Activated naive CD8-positive, alpha-beta T cell treated with anti-CD3 and anti-CD28 coated beads, Interleukin-2, amount 10 ng/mL, durations not matched to agents 7 days and 5 days (primary cell): ENCODE data around the gene DNM3. TPM values are rescaled to one million over a fixed set of nuclear protein-coding genes. Genes with fewer than 3 reads are reported as not detected.

Source experiments
- ATAC-seq: fragments of 150-1000 bp; cut with Tn5 transposase; one replicate; pipeline ENCODE4 v1.10.0; 2021; ENCODE audit warnings: low read depth, moderate library complexity
- POLR2A ChIA-PET: fragments of 350-600 bp; sonication (Branson Sonifier 250); formaldehyde crosslinking; loops from one replicate; lab custom pipeline; 2021; ENCODE audit warnings: antibody characterized with exemption; lab: Charles Lee
- DNase-seq: peaks from one replicate; pipeline ENCODE4 v3.0.0; 2021
- H3K27ac Mint-ChIP-seq: one replicate; pipeline ENCODE4 v1.8.0; 2022; ENCODE audit warnings: mild to moderate bottlenecking, mixed read lengths
- H3K27me3 Mint-ChIP-seq: one replicate; pipeline ENCODE4 v1.8.0; 2022; ENCODE audit warnings: mild to moderate bottlenecking, moderate library complexity, mixed read lengths
- H3K36me3 Mint-ChIP-seq: one replicate; pipeline ENCODE4 v1.8.0; 2021; ENCODE audit warnings: mild to moderate bottlenecking, mixed read lengths
- H3K4me1 Mint-ChIP-seq: one replicate; pipeline ENCODE4 v1.8.0; 2021; ENCODE audit warnings: mixed read lengths
- H3K4me3 Mint-ChIP-seq: one replicate; pipeline ENCODE4 v1.8.0; 2022; ENCODE audit warnings: mild to moderate bottlenecking, moderate library complexity, mixed read lengths
- H3K9me3 Mint-ChIP-seq: one replicate; pipeline ENCODE4 v1.8.0; 2021; ENCODE audit warnings: mixed read lengths
- total RNA-seq, 2 experiments: library from RNA; stranded (reverse); gene quantifications; one replicate each; pipeline ENCODE4 v1.2.3, GENCODE V29; 2021

DNM3 gene
- total RNA-seq, 2 experiments from 2014 or later: 2.0 to 2.4 TPM

DNA sequence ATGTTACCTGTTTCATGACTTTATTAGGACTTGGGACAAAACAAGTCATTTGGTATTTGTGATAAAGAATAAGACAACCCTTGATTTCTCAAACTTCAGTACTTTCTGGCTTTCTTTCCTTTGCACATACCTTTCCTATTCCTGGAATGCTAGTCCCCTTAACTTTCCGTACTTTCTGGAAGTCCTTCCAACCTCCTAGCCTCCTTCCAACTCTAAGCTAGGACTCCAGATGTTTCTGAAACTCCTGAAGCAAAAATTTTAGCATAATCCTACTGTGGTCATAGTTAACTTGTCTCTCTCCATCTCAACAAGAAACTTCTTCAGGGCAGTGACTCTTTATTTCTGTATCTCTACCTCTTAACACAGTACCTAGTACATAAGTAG lies 559.4 kb downstream of the DNM3 start:
- Mint-ChIP-seq H3K27ac (no peak overlapping the region), H3K4me1 (peaks cover 41% of the 10 kb centered on the region), H3K27me3 (no peaks in the 10 kb centered on the region), H3K36me3 (peaks cover 1% of the 10 kb centered on the region), H3K4me3 (no peak overlapping the region), H3K9me3 (no peaks in the 10 kb centered on the region)
- DNase-seq (no peak), ATAC-seq (no peak)
- POLR2A ChIA-PET: interaction anchor here (0.8 kb wide), 1 partner anchor 42 kb away, joined by 3 read pairs; no protein-coding TSS in a partner anchor

DNA sequence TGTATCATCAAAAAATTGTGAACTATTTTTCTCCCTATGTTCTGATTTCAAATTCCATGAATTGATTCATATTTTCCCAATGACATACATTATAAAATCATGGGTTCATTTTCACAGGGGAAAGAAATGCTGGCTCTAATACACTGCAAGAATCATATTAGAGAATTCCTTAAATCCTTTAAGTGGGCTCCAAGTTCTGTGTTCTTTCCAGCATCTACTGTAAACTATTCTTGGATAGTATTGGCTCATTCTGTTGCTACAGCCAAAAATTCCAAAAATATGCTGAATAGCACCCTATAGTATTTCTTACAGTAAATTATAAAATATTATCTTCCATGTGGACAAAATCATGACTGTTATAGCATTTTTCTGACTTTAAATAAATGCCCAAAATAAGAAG lies 560.2 kb downstream of the DNM3 start:
- Mint-ChIP-seq H3K4me1 (peaks cover 41% of the 10 kb centered on the region), H3K9me3 (no peaks in the 10 kb centered on the region), H3K36me3 (peaks cover 1% of the 10 kb centered on the region), H3K27ac (no peak overlapping the region), H3K27me3 (no peaks in the 10 kb centered on the region), H3K4me3 (no peak overlapping the region)
- ATAC-seq (no peak), DNase-seq (no peak)
- POLR2A ChIA-PET: no interaction called here

DNA sequence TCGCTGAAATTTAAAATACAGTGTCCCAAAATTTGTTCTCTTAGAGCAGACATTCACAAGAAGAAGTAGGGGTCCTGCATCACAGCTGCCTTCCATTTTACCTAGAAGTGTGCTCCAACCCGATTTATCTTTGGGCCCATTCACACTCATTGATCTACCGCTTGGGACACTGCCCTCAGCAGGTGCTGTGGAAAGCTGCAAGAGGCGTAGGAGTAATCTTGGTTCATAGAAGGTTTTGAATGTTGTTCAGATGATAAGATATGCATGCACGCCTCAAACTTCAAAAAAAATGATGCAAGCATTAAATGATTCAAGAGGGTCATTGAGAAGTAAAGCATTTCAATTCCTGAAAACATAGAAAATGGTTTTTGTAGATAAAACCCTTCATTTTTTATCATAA lies 560.6 kb downstream of the DNM3 start:
- H3K27ac Mint-ChIP-seq: no peak overlapping the region
- DNase-seq (no peak), ATAC-seq (no peak)
- POLR2A ChIA-PET: no interaction called here
- no peaks in the 10 kb centered on the region for H3K27me3 Mint-ChIP-seq
- H3K9me3 Mint-ChIP-seq: no peaks in the 10 kb centered on the region
- H3K36me3 Mint-ChIP-seq: peaks cover 1% of the 10 kb centered on the region
- H3K4me3 Mint-ChIP-seq: no peak overlapping the region
- peaks cover 41% of the 10 kb centered on the region for H3K4me1 Mint-ChIP-seq

DNA sequence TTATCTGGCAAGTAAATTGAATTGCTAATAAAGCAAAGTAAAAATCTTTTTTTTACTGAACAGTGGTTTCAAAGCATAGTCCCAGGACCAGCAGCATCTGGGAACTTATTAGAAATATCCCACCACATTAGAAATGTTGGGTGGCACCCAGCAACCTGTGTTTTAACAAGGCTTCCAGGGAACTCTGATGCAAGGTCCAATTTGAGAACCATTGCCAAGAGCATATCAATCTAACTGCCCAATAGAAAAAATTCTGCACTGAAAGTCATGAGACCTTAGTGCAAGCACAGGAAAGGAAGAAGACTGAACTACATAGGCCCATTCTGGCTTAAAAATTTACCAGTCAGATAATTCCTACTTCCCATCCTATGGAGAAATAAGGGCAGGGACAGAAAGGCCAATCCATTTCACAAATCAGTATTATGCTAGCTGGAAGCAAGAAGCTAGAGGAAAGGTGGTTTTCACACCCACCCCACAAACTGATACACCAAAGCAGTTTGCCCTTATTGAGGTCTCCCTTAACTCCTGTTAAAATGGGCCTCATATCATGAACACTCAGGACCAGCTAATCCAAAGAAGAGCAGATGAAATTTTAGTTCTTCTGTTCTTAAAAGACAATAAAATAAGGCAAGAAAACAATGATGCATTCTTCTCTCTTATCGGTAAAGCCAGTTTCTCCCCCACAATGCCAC lies 561.7 kb downstream of the DNM3 start:
- POLR2A ChIA-PET: no interaction called here
- H3K27ac Mint-ChIP-seq: no peak overlapping the region

DNA sequence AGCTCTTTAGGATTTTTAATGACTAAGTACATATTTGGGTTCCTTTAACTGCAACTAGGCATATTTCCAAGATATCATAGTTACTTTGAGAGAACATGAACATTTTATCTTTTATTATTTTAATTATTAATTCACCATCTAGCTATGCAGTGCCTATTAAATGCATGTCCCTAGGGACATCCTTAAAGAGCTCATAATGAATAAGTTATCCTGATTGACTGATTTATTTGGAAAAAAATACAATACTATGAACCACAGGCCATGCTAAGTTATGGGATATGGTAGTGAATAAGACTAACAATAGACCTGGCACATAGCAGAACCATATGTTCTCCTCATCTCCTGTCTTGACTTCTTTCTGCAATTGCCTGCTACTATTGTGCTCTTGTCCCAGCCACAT lies 562.8 kb downstream of the DNM3 start:
- POLR2A ChIA-PET: no interaction called here
- Mint-ChIP-seq H3K9me3 (no peaks in the 10 kb centered on the region), H3K4me3 (no peak overlapping the region), H3K27ac (no peak overlapping the region), H3K4me1 (peaks cover 27% of the 10 kb centered on the region), H3K27me3 (no peaks in the 10 kb centered on the region), H3K36me3 (no peaks in the 10 kb centered on the region)
- no peak for ATAC-seq
- no peak for DNase-seq

More for the DNA sequence above, 561.7 kb downstream of the DNM3 start:
- ATAC-seq (no peak), DNase-seq (no peak)
- Mint-ChIP-seq H3K36me3 (no peaks in the 10 kb centered on the region), H3K4me1 (peaks cover 38% of the 10 kb centered on the region), H3K9me3 (no peaks in the 10 kb centered on the region), H3K4me3 (no peak overlapping the region), H3K27me3 (no peaks in the 10 kb centered on the region)

DNA sequence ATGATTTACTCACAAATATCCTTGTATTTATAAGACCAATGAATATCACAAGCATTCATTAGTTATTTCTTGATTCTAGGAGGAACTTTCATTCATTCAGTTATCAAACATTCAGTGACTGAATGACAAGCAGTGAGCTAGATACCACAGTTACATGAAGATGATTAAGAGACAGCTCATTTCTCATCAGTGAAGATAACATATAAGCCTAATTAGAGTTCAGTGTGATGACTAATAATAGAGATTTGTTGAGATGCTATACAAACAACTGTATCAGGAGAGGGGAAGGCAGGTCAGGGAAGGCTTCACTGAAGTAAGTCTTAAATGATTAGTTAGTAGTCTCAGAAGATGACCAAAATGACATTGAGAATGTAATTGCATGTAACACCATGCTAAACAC lies 564.6 kb downstream of the DNM3 start:
- Mint-ChIP-seq H3K4me3 (no peak overlapping the region), H3K27ac (no peak overlapping the region), H3K4me1 (peaks cover 9% of the 10 kb centered on the region), H3K27me3 (no peaks in the 10 kb centered on the region), H3K9me3 (no peaks in the 10 kb centered on the region), H3K36me3 (no peaks in the 10 kb centered on the region)
- DNase-seq (no peak), ATAC-seq (no peak)
- POLR2A ChIA-PET: no interaction called here

DNA sequence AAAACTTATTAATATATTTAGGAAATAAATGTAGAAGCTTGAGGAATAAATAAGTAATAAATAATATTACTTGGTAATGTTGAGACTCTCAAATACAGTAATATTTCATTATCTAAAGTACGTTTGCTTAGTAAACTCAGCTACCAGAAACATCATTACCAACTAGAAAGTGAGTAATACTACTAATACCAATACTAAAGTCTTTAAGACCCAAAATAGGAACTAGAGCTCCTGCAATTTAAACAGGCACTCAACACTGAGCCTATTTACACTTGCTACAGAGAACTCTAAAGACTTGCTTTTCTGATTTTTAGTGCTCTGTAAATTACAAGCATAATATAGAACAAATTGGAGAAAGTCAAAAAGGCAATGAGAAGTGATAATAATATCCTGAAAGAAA lies 565.7 kb downstream of the DNM3 start:
- H3K36me3 Mint-ChIP-seq: no peaks in the 10 kb centered on the region
- POLR2A ChIA-PET: no interaction called here

DNA sequence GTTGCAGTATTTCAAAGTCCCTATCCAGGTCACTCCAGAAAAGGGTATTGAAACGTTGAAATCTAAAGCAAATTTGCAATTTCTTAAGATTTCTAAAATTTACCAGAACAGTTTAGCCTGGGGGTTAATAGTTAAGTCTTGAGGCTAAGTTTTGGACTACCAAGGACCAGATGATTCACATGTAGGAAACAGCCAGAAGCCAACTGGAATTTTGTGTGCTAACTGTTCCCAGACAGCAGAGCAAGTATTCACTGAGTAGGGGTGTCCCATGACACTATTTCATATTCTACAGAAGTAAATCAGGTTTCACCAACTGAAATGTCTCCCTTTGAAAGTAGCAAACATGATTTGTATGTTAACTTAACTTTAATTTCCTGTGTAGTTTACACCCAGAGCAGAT lies 567.7 kb downstream of the DNM3 start:
- Mint-ChIP-seq H3K27ac (no peak overlapping the region), H3K27me3 (no peaks in the 10 kb centered on the region), H3K36me3 (peaks cover 6% of the 10 kb centered on the region), H3K9me3 (peaks cover 3% of the 10 kb centered on the region), H3K4me1 (no peaks in the 10 kb centered on the region), H3K4me3 (no peak overlapping the region)
- POLR2A ChIA-PET: no interaction called here
- DNase-seq (no peak), ATAC-seq (no peak)

More for the DNA sequence above, 565.7 kb downstream of the DNM3 start:
- H3K4me3 Mint-ChIP-seq: no peak overlapping the region
- H3K4me1 Mint-ChIP-seq: peaks cover 8% of the 10 kb centered on the region
- H3K27ac Mint-ChIP-seq: no peak overlapping the region
- no peak for ATAC-seq
- H3K27me3 Mint-ChIP-seq: no peaks in the 10 kb centered on the region
- H3K9me3 Mint-ChIP-seq: no peaks in the 10 kb centered on the region
- no peak for DNase-seq

DNA sequence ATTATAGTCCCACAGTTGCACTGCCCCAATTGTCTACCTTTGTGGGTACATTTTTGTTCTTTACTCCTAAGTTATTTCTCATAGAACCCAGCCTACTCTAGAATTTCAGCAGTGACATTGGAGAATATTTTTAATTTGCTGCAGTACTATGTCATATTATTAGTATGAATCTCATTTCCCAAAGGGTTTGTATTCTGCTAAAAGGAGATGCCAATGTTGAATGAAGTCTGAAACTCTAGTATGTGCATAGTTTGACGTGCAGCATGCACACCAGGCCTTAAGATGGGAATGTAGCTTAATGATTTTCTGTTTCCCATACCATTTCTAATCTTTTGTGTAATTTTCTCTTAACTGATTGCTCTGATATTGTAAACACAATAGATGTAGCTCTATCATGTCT lies 568.7 kb downstream of the DNM3 start:
- H3K27ac Mint-ChIP-seq: no peak overlapping the region
- peaks cover 6% of the 10 kb centered on the region for H3K36me3 Mint-ChIP-seq
- H3K4me3 Mint-ChIP-seq: no peak overlapping the region
- DNase-seq: no peak
- H3K9me3 Mint-ChIP-seq: peaks cover 3% of the 10 kb centered on the region
- no peaks in the 10 kb centered on the region for H3K4me1 Mint-ChIP-seq
- no peak for ATAC-seq
- H3K27me3 Mint-ChIP-seq: no peaks in the 10 kb centered on the region
- POLR2A ChIA-PET: no interaction called here

DNA sequence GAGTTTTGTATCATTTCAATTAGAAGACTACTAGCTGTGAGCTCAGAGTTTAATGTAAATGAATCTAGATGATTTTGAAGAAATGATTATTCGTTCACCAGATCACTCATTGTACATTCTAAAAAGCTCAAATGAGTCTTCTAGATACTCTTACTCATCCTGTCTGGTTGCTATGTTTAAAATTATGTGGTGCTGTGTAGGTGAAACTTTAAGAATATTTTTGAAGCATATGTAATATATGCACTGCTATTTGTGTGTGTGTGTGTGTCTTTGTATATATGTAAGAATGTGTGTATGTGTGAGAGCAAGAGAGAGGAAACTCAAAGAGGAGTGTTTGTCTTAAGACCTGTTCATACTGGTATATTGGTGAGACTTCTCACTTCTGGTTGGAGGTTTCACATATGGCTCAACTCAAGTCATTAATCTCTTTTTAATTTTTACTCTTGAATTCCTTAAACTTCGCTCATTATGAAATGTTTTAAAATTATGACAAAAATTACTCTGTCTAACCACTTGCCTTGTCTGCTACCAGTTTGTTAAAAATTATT lies 570.6 kb downstream of the DNM3 start:
- POLR2A ChIA-PET: no interaction called here
- H3K27me3 Mint-ChIP-seq: no peaks in the 10 kb centered on the region
- ATAC-seq: no peak
- H3K4me1 Mint-ChIP-seq: no peaks in the 10 kb centered on the region
- H3K36me3 Mint-ChIP-seq: peaks cover 6% of the 10 kb centered on the region
- no peak for DNase-seq
- H3K27ac Mint-ChIP-seq: no peak overlapping the region
- H3K9me3 Mint-ChIP-seq: peaks cover 3% of the 10 kb centered on the region
- H3K4me3 Mint-ChIP-seq: no peak overlapping the region

DNA sequence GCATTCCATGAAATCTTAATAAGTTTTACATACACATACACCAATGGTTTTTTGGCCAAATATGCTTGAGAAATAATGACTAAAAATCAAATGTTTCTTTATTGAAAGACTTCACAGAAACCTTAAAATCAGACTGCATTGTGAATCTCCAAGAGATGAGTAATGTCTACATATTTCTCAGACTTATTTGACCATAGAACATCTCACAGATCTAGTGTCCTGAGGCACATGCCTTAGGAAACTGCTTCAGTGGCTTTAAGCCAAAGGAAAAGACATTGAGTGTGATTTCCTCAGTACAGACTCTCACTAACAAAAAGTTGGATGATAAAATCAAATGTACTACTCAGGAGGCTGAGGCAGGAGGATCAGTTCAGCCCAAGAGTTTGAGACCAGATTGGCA lies 573.0 kb downstream of the DNM3 start:
- Mint-ChIP-seq H3K27me3 (no peaks in the 10 kb centered on the region), H3K36me3 (peaks cover 8% of the 10 kb centered on the region), H3K4me1 (no peaks in the 10 kb centered on the region), H3K4me3 (no peak overlapping the region), H3K27ac (no peak overlapping the region), H3K9me3 (peaks cover 3% of the 10 kb centered on the region)
- ATAC-seq: no peak
- DNase-seq: no peak
- POLR2A ChIA-PET: no interaction called here

DNA sequence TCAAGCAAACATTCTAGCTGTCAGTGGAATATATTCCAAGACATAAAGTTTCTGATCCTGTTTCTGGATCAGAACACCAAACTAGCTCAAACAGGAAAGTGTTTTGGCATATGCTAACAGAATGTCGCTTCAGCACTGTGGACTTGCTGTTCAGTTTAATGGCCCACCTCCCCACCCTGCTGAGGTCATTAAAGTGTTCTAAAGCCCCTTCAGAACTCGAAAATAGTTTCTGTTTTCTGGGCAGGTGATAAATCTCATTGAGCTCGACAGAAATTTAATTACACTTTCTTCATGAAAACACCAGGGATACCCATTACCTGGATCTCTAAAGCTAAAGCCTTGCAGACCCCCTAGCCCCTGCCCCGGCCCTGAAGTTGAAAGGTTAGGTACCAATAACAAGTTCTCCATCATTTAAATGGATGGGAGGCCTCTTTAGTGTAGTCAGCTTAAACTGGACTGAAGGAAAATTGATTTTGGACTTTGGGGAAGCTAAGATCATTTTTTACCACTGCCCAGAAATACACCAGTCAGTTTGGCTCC lies 575.3 kb downstream of the DNM3 start:
- Mint-ChIP-seq H3K9me3 (peaks cover 3% of the 10 kb centered on the region), H3K27me3 (no peaks in the 10 kb centered on the region), H3K36me3 (peaks cover 8% of the 10 kb centered on the region), H3K4me3 (no peak overlapping the region), H3K4me1 (no peaks in the 10 kb centered on the region), H3K27ac (no peak overlapping the region)
- POLR2A ChIA-PET: no interaction called here
- ATAC-seq (no peak), DNase-seq (no peak)

DNA sequence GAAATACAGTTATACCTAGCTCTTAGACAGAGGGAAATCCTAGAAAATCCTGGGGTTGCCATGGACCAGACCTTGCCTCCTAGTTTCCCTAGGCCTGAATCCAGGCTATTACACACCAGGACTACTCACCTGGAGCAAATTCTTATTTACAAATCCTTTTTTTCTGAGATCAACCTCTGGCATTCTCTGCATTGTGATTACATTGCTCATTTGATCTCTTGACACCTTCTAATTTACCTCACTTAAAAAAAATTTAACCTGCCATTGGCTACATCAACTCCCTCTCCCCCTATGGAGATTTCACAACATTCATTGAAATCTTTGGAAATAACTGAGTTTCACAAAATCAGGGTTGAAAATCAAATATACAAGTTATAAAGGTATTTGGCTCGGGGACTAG lies 576.3 kb downstream of the DNM3 start:
- DNase-seq (no peak), ATAC-seq (no peak)
- H3K4me1 Mint-ChIP-seq: no peaks in the 10 kb centered on the region
- peaks cover 6% of the 10 kb centered on the region for H3K36me3 Mint-ChIP-seq
- no peaks in the 10 kb centered on the region for H3K27me3 Mint-ChIP-seq
- H3K4me3 Mint-ChIP-seq: no peak overlapping the region
- POLR2A ChIA-PET: no interaction called here
- H3K27ac Mint-ChIP-seq: no peak overlapping the region
- H3K9me3 Mint-ChIP-seq: peaks cover 3% of the 10 kb centered on the region

DNA sequence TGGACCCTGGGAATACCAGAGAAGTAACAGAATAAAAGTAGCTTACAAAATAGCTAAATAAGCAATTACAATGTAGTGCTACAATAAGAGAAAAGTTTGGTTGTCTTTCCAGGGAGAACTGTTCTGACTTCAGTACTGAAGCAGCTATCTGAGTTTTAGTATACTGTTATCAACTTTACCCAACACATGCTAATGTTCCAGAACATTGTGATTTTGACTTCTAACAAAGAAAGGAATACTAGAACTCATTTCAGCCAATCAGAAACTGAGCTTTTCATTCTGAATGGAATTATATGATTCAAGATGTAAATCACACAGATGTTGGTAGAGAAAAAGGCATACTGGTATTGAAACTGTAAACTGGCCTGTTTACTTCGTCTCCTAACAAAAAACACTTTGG lies 579.1 kb downstream of the DNM3 start, which contains the start of gene C1orf105:
C1orf105 (plus strand) TSS at position 301 of the 400 bp plus-strand sequence. CDS start 201 bp downstream, outside the sequence.
- POLR2A ChIA-PET: no interaction called here

More for the DNA sequence above, 579.1 kb downstream of the DNM3 start, which contains the start of gene C1orf105:
- no peak for DNase-seq
- no peaks in the 10 kb centered on the region for H3K27me3 Mint-ChIP-seq
- no peak for ATAC-seq
- H3K36me3 Mint-ChIP-seq: peaks cover 2% of the 10 kb centered on the region
- no peak within 1 kb of the TSS for H3K27ac Mint-ChIP-seq
- H3K9me3 Mint-ChIP-seq: no peaks in the 10 kb centered on the region
- no peak within 1 kb of the TSS for H3K4me3 Mint-ChIP-seq
- H3K4me1 Mint-ChIP-seq: no peaks in the 10 kb centered on the region
